ENCODE results near the gene PI16.

PI16 gene

DNA sequence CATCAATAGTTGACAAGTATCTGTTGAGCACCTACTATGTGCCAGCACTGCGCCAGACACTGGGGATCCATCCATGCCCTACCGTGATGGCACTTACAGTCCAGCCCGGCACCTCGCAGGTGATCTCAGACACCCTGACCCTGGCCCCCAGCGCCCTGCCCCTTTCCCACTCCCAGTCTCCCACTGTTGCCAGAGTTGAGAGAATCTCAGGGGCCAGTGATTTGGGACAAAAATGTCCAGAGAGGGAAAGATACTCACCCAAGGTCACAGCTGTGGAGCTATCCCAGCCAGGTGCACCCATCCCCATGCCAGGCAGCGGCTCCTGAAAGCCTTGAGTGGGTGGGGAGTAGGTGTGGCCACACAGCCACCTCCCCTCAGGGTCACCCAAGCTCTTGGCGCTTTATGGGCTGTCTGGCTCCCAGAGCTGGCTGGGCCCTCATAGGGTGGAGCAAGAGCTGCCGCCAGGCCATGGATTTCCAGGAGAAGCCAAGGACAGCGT lies 3.3 kb downstream of the PI16 start:
- no peaks in the 10 kb centered on the region for H3K9me3 ChIP-seq (ENCODE audit: control insufficient read depth, insufficient read depth, low read depth, low read length)
- no peak overlapping the region for H3K27ac ChIP-seq (ENCODE audit: low read depth, low read length)
- H3K4me3 ChIP-seq (ENCODE audit: low read depth, low read length), result no peak overlapping the region
- peaks cover 3% of the 10 kb centered on the region; the same call in 1 of the 2 replicates for H3K4me1 ChIP-seq (ENCODE audit: control insufficient read depth, insufficient read depth, low read length)
- H3K36me3 ChIP-seq (ENCODE audit: control insufficient read depth, insufficient read depth, low read length), result no peaks in the 10 kb centered on the region
- H3K27me3 ChIP-seq (ENCODE audit: control insufficient read depth, insufficient read depth, low read length), result no peaks in the 10 kb centered on the region
- H3K9ac ChIP-seq (ENCODE audit: low read length), result no peak overlapping the region

DNA sequence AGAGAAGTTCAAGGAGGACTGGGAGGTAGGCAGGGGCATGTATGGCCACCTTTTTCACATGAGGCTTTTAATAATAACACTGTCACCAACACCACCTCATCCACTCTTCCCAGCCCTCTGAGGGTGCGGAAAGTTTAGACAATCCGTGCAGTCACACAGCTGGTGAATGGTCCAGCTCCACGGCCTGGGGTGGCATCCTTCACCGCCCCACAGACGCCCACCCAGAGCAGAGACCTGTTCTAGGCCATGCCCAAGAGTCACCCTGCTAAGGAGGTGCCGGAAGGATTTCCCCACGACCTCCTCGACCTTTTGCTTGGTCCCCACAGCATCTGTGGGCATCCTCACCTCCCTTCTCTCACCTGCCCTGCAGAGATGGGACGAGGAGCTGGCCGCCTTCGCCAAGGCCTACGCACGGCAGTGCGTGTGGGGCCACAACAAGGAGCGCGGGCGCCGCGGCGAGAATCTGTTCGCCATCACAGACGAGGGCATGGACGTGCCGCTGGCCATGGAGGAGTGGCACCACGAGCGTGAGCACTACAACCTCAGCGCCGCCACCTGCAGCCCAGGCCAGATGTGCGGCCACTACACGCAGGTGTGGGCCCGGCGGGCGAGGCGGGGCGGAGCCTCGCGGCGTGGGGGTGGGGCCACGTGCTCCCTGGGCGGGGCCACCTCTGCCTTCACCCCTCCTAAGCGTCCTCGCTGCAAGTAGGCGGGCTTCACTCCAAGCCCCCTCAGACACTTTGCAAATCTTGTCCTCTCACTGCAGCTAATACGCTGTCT lies 4.4 kb downstream of the PI16 start:
- H3K4me1 ChIP-seq (ENCODE audit: control insufficient read depth, insufficient read depth, low read length), result peaks cover 13% of the 10 kb centered on the region; the same call in 1 of the 2 replicates
- H3K27ac ChIP-seq (ENCODE audit: low read depth, low read length), result no peak overlapping the region
- H3K27me3 ChIP-seq (ENCODE audit: control insufficient read depth, insufficient read depth, low read length), result no peaks in the 10 kb centered on the region
- no peak overlapping the region for H3K4me3 ChIP-seq (ENCODE audit: low read depth, low read length)
- H3K9me3 ChIP-seq (ENCODE audit: control insufficient read depth, insufficient read depth, low read depth, low read length), result no peaks in the 10 kb centered on the region
- no peaks in the 10 kb centered on the region for H3K36me3 ChIP-seq (ENCODE audit: control insufficient read depth, insufficient read depth, low read length)
- no peak overlapping the region for H3K9ac ChIP-seq (ENCODE audit: low read length)

- Histone ChIP-seq H3K4me1 (ENCODE audit: control insufficient read depth, insufficient read depth, low read length) (peaks cover 13% of the 10 kb centered on the region; the same call in 1 of the 2 replicates), H3K27ac (ENCODE audit: low read depth, low read length) (no peak overlapping the region), H3K9me3 (ENCODE audit: control insufficient read depth, insufficient read depth, low read depth, low read length) (no peaks in the 10 kb centered on the region), H3K9ac (ENCODE audit: low read length) (no peak overlapping the region), H3K36me3 (ENCODE audit: control insufficient read depth, insufficient read depth, low read length) (no peaks in the 10 kb centered on the region), H3K4me3 (ENCODE audit: low read depth, low read length) (no peak overlapping the region), H3K27me3 (ENCODE audit: control insufficient read depth, insufficient read depth, low read length) (no peaks in the 10 kb centered on the region)
Measured at GRCh38 chr6:36959555-36960250, 5.2 kb downstream of the PI16 start.

- Histone ChIP-seq H3K4me3 (ENCODE audit: low read depth, low read length) (no peak overlapping the region), H3K27ac (ENCODE audit: low read depth, low read length) (no peak overlapping the region), H3K9me3 (ENCODE audit: control insufficient read depth, insufficient read depth, low read depth, low read length) (no peaks in the 10 kb centered on the region), H3K4me1 (ENCODE audit: control insufficient read depth, insufficient read depth, low read length) (peaks cover 13% of the 10 kb centered on the region; the same call in 1 of the 2 replicates), H3K27me3 (ENCODE audit: control insufficient read depth, insufficient read depth, low read length) (no peaks in the 10 kb centered on the region), H3K9ac (ENCODE audit: low read length) (no peak overlapping the region), H3K36me3 (ENCODE audit: control insufficient read depth, insufficient read depth, low read length) (no peaks in the 10 kb centered on the region)
Measured at GRCh38 chr6:36961441-36962435, 7.2 kb downstream of the PI16 start.

GRCh38 chr6:36962874-36963273 lies 8.3 kb downstream of the PI16 start:
- H3K4me3 ChIP-seq (ENCODE audit: low read depth, low read length), result no peak overlapping the region
- peaks cover 9% of the 10 kb centered on the region for H3K36me3 ChIP-seq (ENCODE audit: control insufficient read depth, insufficient read depth, low read length)
- H3K27me3 ChIP-seq (ENCODE audit: control insufficient read depth, insufficient read depth, low read length), result no peaks in the 10 kb centered on the region
- H3K9ac ChIP-seq (ENCODE audit: low read length), result no peak overlapping the region
- peaks cover 13% of the 10 kb centered on the region; the same call in 1 of the 2 replicates for H3K4me1 ChIP-seq (ENCODE audit: control insufficient read depth, insufficient read depth, low read length)
- H3K9me3 ChIP-seq (ENCODE audit: control insufficient read depth, insufficient read depth, low read depth, low read length), result no peaks in the 10 kb centered on the region
- H3K27ac ChIP-seq (ENCODE audit: low read depth, low read length), result no peak overlapping the region

- Histone ChIP-seq H3K4me3 (ENCODE audit: low read depth, low read length) (no peak overlapping the region), H3K4me1 (ENCODE audit: control insufficient read depth, insufficient read depth, low read length) (peaks cover 13% of the 10 kb centered on the region; the same call in 1 of the 2 replicates), H3K9ac (ENCODE audit: low read length) (no peak overlapping the region)
Measured at GRCh38 chr6:36963451-36964290, 9.1 kb downstream of the PI16 start.

GRCh38 chr6:36964349-36964748 lies 9.8 kb downstream of the PI16 start:
- H3K9me3 ChIP-seq (ENCODE audit: control insufficient read depth, insufficient read depth, low read depth, low read length), result no peaks in the 10 kb centered on the region
- H3K27ac ChIP-seq (ENCODE audit: low read depth, low read length), result no peak overlapping the region
- no peak overlapping the region for H3K9ac ChIP-seq (ENCODE audit: low read length)

More at GRCh38 chr6:36963451-36964290, 9.1 kb downstream of the PI16 start:
- Histone ChIP-seq H3K27ac (ENCODE audit: low read depth, low read length) (no peak overlapping the region), H3K36me3 (ENCODE audit: control insufficient read depth, insufficient read depth, low read length) (peaks cover 17% of the 10 kb centered on the region), H3K27me3 (ENCODE audit: control insufficient read depth, insufficient read depth, low read length) (no peaks in the 10 kb centered on the region), H3K9me3 (ENCODE audit: control insufficient read depth, insufficient read depth, low read depth, low read length) (no peaks in the 10 kb centered on the region)

GRCh38 chr6:36964908-36965307 lies 10.4 kb downstream of the PI16 start:
- no peak overlapping the region for H3K27ac ChIP-seq (ENCODE audit: low read depth, low read length)
- no peaks in the 10 kb centered on the region for H3K9me3 ChIP-seq (ENCODE audit: control insufficient read depth, insufficient read depth, low read depth, low read length)
- H3K9ac ChIP-seq (ENCODE audit: low read length), result no peak overlapping the region
- no peaks in the 10 kb centered on the region for H3K27me3 ChIP-seq (ENCODE audit: control insufficient read depth, insufficient read depth, low read length)
- H3K4me3 ChIP-seq (ENCODE audit: low read depth, low read length), result no peak overlapping the region
- H3K4me1 ChIP-seq (ENCODE audit: control insufficient read depth, insufficient read depth, low read length), result peaks cover 13% of the 10 kb centered on the region; the same call in 1 of the 2 replicates
- peaks cover 29% of the 10 kb centered on the region for H3K36me3 ChIP-seq (ENCODE audit: control insufficient read depth, insufficient read depth, low read length)

More at GRCh38 chr6:36964349-36964748, 9.8 kb downstream of the PI16 start:
- H3K27me3 ChIP-seq (ENCODE audit: control insufficient read depth, insufficient read depth, low read length), result no peaks in the 10 kb centered on the region
- peaks cover 24% of the 10 kb centered on the region for H3K36me3 ChIP-seq (ENCODE audit: control insufficient read depth, insufficient read depth, low read length)
- H3K4me1 ChIP-seq (ENCODE audit: control insufficient read depth, insufficient read depth, low read length), result peaks cover 13% of the 10 kb centered on the region; the same call in 1 of the 2 replicates
- no peak overlapping the region for H3K4me3 ChIP-seq (ENCODE audit: low read depth, low read length)

DNA sequence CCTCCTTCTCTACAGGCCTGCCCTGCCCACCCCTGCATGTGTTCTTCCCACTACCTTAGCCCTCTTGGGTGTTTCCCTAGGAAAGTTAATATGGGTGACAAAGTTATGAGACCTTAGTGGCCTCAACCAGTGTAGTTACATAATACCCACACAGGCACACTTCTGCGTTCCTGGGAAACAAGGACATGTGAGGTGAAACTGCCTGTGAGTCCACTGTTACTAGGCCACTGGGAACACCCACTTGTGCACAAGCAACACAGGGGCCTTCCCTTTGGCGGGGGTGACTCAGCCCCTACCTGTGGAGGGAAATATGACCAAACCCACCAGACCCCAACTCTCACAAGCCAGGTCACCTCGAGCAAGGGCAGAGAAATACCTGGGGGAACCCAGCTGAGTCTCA lies 12.8 kb downstream of the PI16 start:
- H3K4me3 ChIP-seq (ENCODE audit: low read depth, low read length), result no peak overlapping the region
- peaks cover 9% of the 10 kb centered on the region; the same call in 1 of the 2 replicates for H3K4me1 ChIP-seq (ENCODE audit: control insufficient read depth, insufficient read depth, low read length)
- peaks cover 53% of the 10 kb centered on the region for H3K36me3 ChIP-seq (ENCODE audit: control insufficient read depth, insufficient read depth, low read length)
- no peaks in the 10 kb centered on the region for H3K27me3 ChIP-seq (ENCODE audit: control insufficient read depth, insufficient read depth, low read length)
- no peaks in the 10 kb centered on the region for H3K9me3 ChIP-seq (ENCODE audit: control insufficient read depth, insufficient read depth, low read depth, low read length)
- no peak overlapping the region for H3K9ac ChIP-seq (ENCODE audit: low read length)
- H3K27ac ChIP-seq (ENCODE audit: low read depth, low read length), result no peak overlapping the region

- Histone ChIP-seq H3K9me3 (ENCODE audit: control insufficient read depth, insufficient read depth, low read depth, low read length) (no peaks in the 10 kb centered on the region), H3K4me3 (ENCODE audit: low read depth, low read length) (no peak overlapping the region), H3K27ac (ENCODE audit: low read depth, low read length) (no peak overlapping the region), H3K4me1 (ENCODE audit: control insufficient read depth, insufficient read depth, low read length) (peaks cover 9% of the 10 kb centered on the region; the same call in 1 of the 2 replicates), H3K36me3 (ENCODE audit: control insufficient read depth, insufficient read depth, low read length) (peaks cover 58% of the 10 kb centered on the region), H3K9ac (ENCODE audit: low read length) (no peak overlapping the region), H3K27me3 (ENCODE audit: control insufficient read depth, insufficient read depth, low read length) (no peaks in the 10 kb centered on the region)
Measured at GRCh38 chr6:36967757-36968156, 13.2 kb downstream of the PI16 start.
